GM12878 (cell line): ENCODE results near the gene AFAP1L2.

Experiments used
- CHD4 ChIP-seq: fragments of 200-600 bp; sonication (generic); IDR thresholded peaks from 2 replicates; pipeline ENCODE4 v1.6.1; 2016; ENCODE audit warnings: mild to moderate bottlenecking
- CTCF ChIP-seq, 3 experiments: IDR thresholded peaks in 2 of 3; conservative IDR thresholded peaks in 1 of 3; 2 replicates each; pipeline ENCODE4 v1.5.1; 2011; ENCODE audit warnings: low read depth in 3 of 3, low read length in 3 of 3, mild to moderate bottlenecking in 3 of 3, control low read depth in 2 of 3, moderate library complexity in 2 of 3, inconsistent platforms in 1 of 3, mixed read lengths in 1 of 3; ENCODE audit not compliant: control insufficient read depth in 2 of 3, insufficient read depth in 1 of 3; ENCODE audit errors: extremely low read depth in 1 of 3
- ESRRA ChIP-seq: IDR thresholded peaks from 2 replicates; pipeline ENCODE4 v1.6.1; 2012; ENCODE audit warnings: mild to moderate bottlenecking, low read length, improper control_type of control experiment
- EZH2 ChIP-seq: IDR thresholded peaks from 2 replicates; pipeline ENCODE4 v1.6.1; 2012; ENCODE audit warnings: low read depth, mild to moderate bottlenecking, control low read depth, inconsistent platforms, low read length, borderline replicate concordance; ENCODE audit not compliant: control insufficient read depth
- FOS ChIP-seq: IDR thresholded peaks from 3 replicates; pipeline ENCODE4 v1.6.1; 2011; ENCODE audit warnings: borderline replicate concordance; ENCODE audit not compliant: insufficient read length; ENCODE audit errors: extremely low read depth
- HDAC2 ChIP-seq: fragments of 200-600 bp; sonication (generic); IDR thresholded peaks from 2 replicates; pipeline ENCODE4 v1.6.1; 2017
- PBX3 ChIP-seq: IDR thresholded peaks from 2 replicates; pipeline ENCODE4 v1.6.1; 2011; ENCODE audit warnings: mild to moderate bottlenecking, low read depth, low read length, moderate library complexity; ENCODE audit not compliant: insufficient replicate concordance
- POLR2AphosphoS5 ChIP-seq: IDR thresholded peaks from 2 replicates; pipeline ENCODE4 v1.6.1; 2011; ENCODE audit warnings: mild to moderate bottlenecking, low read length, inconsistent platforms
- SREBF2 ChIP-seq: IDR thresholded peaks from 2 replicates; pipeline ENCODE4 v1.6.1; 2012; ENCODE audit warnings: mild to moderate bottlenecking, low read length
- ZBTB11 ChIP-seq: fragments of 450-650 bp; formaldehyde crosslinking; IDR thresholded peaks from 2 replicates; pipeline ENCODE4 v1.5.0; 2022; ENCODE audit warnings: mild to moderate bottlenecking, missing genetic modification characterization

- TF ChIP-seq CTCF (IDR thresholded peaks at IDR 0.05 in 2 of 3, conservative IDR thresholded peaks at IDR 0.05 in 1 of 3; ENCODE audit: control insufficient read depth in 2 of 3, extremely low read depth in 1 of 3, insufficient read depth in 1 of 3, low read depth in 3 of 3, low read length in 3 of 3) (no peak), EZH2 (no peak), PBX3 (no peak), POLR2AphosphoS5 (no peak), HDAC2 (no peak), ESRRA (no peak), SREBF2 (no peak), ZBTB11 (CRISPR knock-in tag) (no peak), FOS (no peak), CHD4 (no peak)
Observed at GRCh38 chr10:114262496-114262895, 141.8 kb downstream of the AFAP1L2 start.
